MG63 (cell line): ENCODE data around the gene ZC4H2. TPM values are rescaled to one million over a fixed set of nuclear protein-coding genes. Genes with fewer than 3 reads are reported as not detected.

Experiments
- total RNA-seq: library from RNA; depleted of rRNA; stranded (reverse); fragments of >200 nt; shearing (Covaris generic); gene quantifications from 2 replicates; pipeline ENCODE4 v1.2.3, GENCODE V29; 2014; ENCODE audit warnings: low replicate concordance; rRNA removed

ZC4H2 gene
- total RNA-seq, 1 experiment from 2014 or later, result 1.7 TPM

Other genes with a start within 250 kb of the ZC4H2 start
- gene ZC3H12B, start 58.4 kb upstream of the ZC4H2 start, total RNA-seq, result not detected in 2 replicates